ENCODE data around the gene STXBP5L. TPM values are rescaled to one million over a fixed set of nuclear protein-coding genes. Genes with fewer than 3 reads are reported as not detected.

The STXBP5L gene
- total RNA-seq, 1 donor from 2014 or later, result 1.7 TPM

- no peak overlapping the region for H3K4me3 Mint-ChIP-seq
- H3K27me3 Mint-ChIP-seq (ENCODE audit: low read depth), result no peaks in the 10 kb centered on the region
Observed at GRCh38 chr3:121126707-121127035, 218.7 kb downstream of the STXBP5L start.

GRCh38 chr3:121152573-121152972 lies 244.6 kb downstream of the STXBP5L start:
- Mint-ChIP-seq H3K4me1 (peaks cover 9% of the 10 kb centered on the region), H3K27ac (no peak overlapping the region), H3K27me3 (ENCODE audit: low read depth) (no peaks in the 10 kb centered on the region), H3K4me3 (no peak overlapping the region), H3K9me3 (peaks cover 10% of the 10 kb centered on the region), H3K36me3 (no peaks in the 10 kb centered on the region)
- no peak for TF ChIP-seq CTCF (IDR thresholded peaks at IDR 0.05; ENCODE audit: unreplicated experiment)
- no peak for DNase-seq (ENCODE audit: low spot score in 2 of 2, unreplicated experiment in 2 of 2)

More at GRCh38 chr3:121126707-121127035, 218.7 kb downstream of the STXBP5L start:
- no peak for TF ChIP-seq CTCF (IDR thresholded peaks at IDR 0.05; ENCODE audit: unreplicated experiment)
- Mint-ChIP-seq H3K27ac (no peak overlapping the region), H3K9me3 (no peaks in the 10 kb centered on the region), H3K4me1 (peaks cover 10% of the 10 kb centered on the region), H3K36me3 (no peaks in the 10 kb centered on the region)
- DNase-seq (ENCODE audit: low spot score in 2 of 2, unreplicated experiment in 2 of 2), result no peak

- Mint-ChIP-seq H3K27me3 (ENCODE audit: low read depth) (no peaks in the 10 kb centered on the region), H3K36me3 (no peaks in the 10 kb centered on the region), H3K9me3 (no peaks in the 10 kb centered on the region), H3K27ac (no peak overlapping the region), H3K4me1 (peaks cover 9% of the 10 kb centered on the region), H3K4me3 (no peak overlapping the region)
- TF ChIP-seq CTCF (IDR thresholded peaks at IDR 0.05; ENCODE audit: unreplicated experiment), result no peak
- no peak for DNase-seq (ENCODE audit: low spot score in 2 of 2, unreplicated experiment in 2 of 2)
Observed at GRCh38 chr3:121153851-121154250, 245.8 kb downstream of the STXBP5L start.

- peak overlapping the region; percentile 0 for H3K27ac Mint-ChIP-seq
- no peaks in the 10 kb centered on the region for H3K36me3 Mint-ChIP-seq
- H3K4me3 Mint-ChIP-seq, result no peak overlapping the region
- no peaks in the 10 kb centered on the region for H3K27me3 Mint-ChIP-seq (ENCODE audit: low read depth)
- DNase-seq (ENCODE audit: low spot score in 2 of 2, unreplicated experiment in 2 of 2), result no peak
- H3K9me3 Mint-ChIP-seq, result no peaks in the 10 kb centered on the region
- TF ChIP-seq CTCF (IDR thresholded peaks at IDR 0.05; ENCODE audit: unreplicated experiment), result no peak
- H3K4me1 Mint-ChIP-seq, result peaks cover 9% of the 10 kb centered on the region
Observed at GRCh38 chr3:121155028-121155427, 247.0 kb downstream of the STXBP5L start.

- no peak overlapping the region for H3K27ac Mint-ChIP-seq
- no peak for TF ChIP-seq CTCF (IDR thresholded peaks at IDR 0.05; ENCODE audit: unreplicated experiment)
- peaks cover 27% of the 10 kb centered on the region for H3K9me3 Mint-ChIP-seq
- no peak overlapping the region for H3K4me3 Mint-ChIP-seq
- no peaks in the 10 kb centered on the region for H3K4me1 Mint-ChIP-seq
- DNase-seq (ENCODE audit: low spot score in 2 of 2, unreplicated experiment in 2 of 2), result no peak
- no peaks in the 10 kb centered on the region for H3K27me3 Mint-ChIP-seq (ENCODE audit: low read depth)
- no peaks in the 10 kb centered on the region for H3K36me3 Mint-ChIP-seq
Observed at GRCh38 chr3:121165397-121165837, 257.4 kb downstream of the STXBP5L start.

Measured in mesothelial cell of epicardium (in vitro differentiated cells).